ENCODE measurements around the gene SNX2. TPM values are rescaled to one million over a fixed set of nuclear protein-coding genes. Genes with fewer than 3 reads are reported as not detected.

The SNX2 gene
- total RNA-seq, 1 experiment from 2014 or later = 97.0 TPM

GRCh38 chr5:122785294-122785693 lies 10.4 kb downstream of the SNX2 start:
- Mint-ChIP-seq H3K27me3 (ENCODE audit: unreplicated experiment) (no peaks in the 10 kb centered on the region), H3K36me3 (ENCODE audit: insufficient read depth, unreplicated experiment) (no peaks in the 10 kb centered on the region), H3K9me3 (ENCODE audit: low read depth, unreplicated experiment) (peaks cover 10% of the 10 kb centered on the region), H3K4me1 (ENCODE audit: low read depth, unreplicated experiment) (peaks cover 5% of the 10 kb centered on the region), H3K27ac (ENCODE audit: unreplicated experiment) (no peak overlapping the region), H3K4me3 (ENCODE audit: low read depth, unreplicated experiment) (no peak overlapping the region)
- no peak for DNase-seq
- no peak for TF ChIP-seq CTCF (IDR thresholded peaks at IDR 0.05; ENCODE audit: unreplicated experiment)
- intact Hi-C loops (cut with micrococcal nuclease; ENCODE audit: unreplicated experiment) = no loop called here
- CTCF ChIA-PET = no interaction called here
- BruUV-seq (replicated peaks) = no TSS peak

GRCh38 chr5:122788371-122788770 lies 13.5 kb downstream of the SNX2 start:
- DNase-seq = no peak
- intact Hi-C loops (cut with micrococcal nuclease; ENCODE audit: unreplicated experiment) = no loop called here
- no peak overlapping the region for H3K27ac Mint-ChIP-seq (ENCODE audit: unreplicated experiment)
- no peaks in the 10 kb centered on the region for H3K27me3 Mint-ChIP-seq (ENCODE audit: unreplicated experiment)
- H3K4me1 Mint-ChIP-seq (ENCODE audit: low read depth, unreplicated experiment) = no peaks in the 10 kb centered on the region
- no peak overlapping the region for H3K4me3 Mint-ChIP-seq (ENCODE audit: low read depth, unreplicated experiment)
- BruUV-seq (replicated peaks) = no TSS peak
- no peaks in the 10 kb centered on the region for H3K36me3 Mint-ChIP-seq (ENCODE audit: insufficient read depth, unreplicated experiment)
- CTCF ChIA-PET = interaction anchor here (0.7 to 1.3 kb wide), 3 partner anchors 10 to 430 kb away, joined by 3 to 4 read pairs (median 4); partner anchors contain the start of gene SNX2
- peaks cover 10% of the 10 kb centered on the region for H3K9me3 Mint-ChIP-seq (ENCODE audit: low read depth, unreplicated experiment)
- TF ChIP-seq CTCF (IDR thresholded peaks at IDR 0.05; ENCODE audit: unreplicated experiment) = no peak

DNA sequence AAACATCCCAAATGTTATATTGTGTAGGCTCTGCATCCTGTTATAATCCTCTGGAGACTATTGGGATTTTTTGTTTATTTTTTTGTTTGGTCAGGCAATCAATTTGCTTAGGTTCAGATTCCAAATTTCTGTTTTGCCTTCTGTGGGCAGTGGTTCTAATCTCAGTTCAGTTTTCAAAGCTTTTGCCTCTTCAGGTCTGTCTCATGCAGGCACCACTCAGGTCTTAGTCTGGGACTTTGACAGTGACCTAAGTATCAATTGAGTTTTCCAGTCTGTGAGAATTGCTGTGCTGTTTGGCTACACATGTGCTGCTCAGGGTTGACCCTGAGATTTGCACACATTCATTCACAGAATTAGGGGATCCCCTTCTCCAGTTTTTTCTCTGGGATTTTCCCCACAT lies 14.1 kb downstream of the SNX2 start:
- BruUV-seq (replicated peaks) = no TSS peak
- no peak for TF ChIP-seq CTCF (IDR thresholded peaks at IDR 0.05; ENCODE audit: unreplicated experiment)
- no peaks in the 10 kb centered on the region for H3K36me3 Mint-ChIP-seq (ENCODE audit: insufficient read depth, unreplicated experiment)
- no peak overlapping the region for H3K4me3 Mint-ChIP-seq (ENCODE audit: low read depth, unreplicated experiment)
- DNase-seq = no peak
- peaks cover 10% of the 10 kb centered on the region for H3K9me3 Mint-ChIP-seq (ENCODE audit: low read depth, unreplicated experiment)
- no peaks in the 10 kb centered on the region for H3K4me1 Mint-ChIP-seq (ENCODE audit: low read depth, unreplicated experiment)
- intact Hi-C loops (cut with micrococcal nuclease; ENCODE audit: unreplicated experiment) = no loop called here
- H3K27me3 Mint-ChIP-seq (ENCODE audit: unreplicated experiment) = no peaks in the 10 kb centered on the region
- H3K27ac Mint-ChIP-seq (ENCODE audit: unreplicated experiment) = no peak overlapping the region
- CTCF ChIA-PET = no interaction called here

GRCh38 chr5:122789461-122790171 lies 14.7 kb downstream of the SNX2 start:
- Mint-ChIP-seq H3K4me1 (ENCODE audit: low read depth, unreplicated experiment) (no peaks in the 10 kb centered on the region), H3K27ac (ENCODE audit: unreplicated experiment) (no peak overlapping the region), H3K9me3 (ENCODE audit: low read depth, unreplicated experiment) (peaks cover 10% of the 10 kb centered on the region), H3K36me3 (ENCODE audit: insufficient read depth, unreplicated experiment) (no peaks in the 10 kb centered on the region), H3K27me3 (ENCODE audit: unreplicated experiment) (no peaks in the 10 kb centered on the region), H3K4me3 (ENCODE audit: low read depth, unreplicated experiment) (no peak overlapping the region)
- TF ChIP-seq CTCF (IDR thresholded peaks at IDR 0.05; ENCODE audit: unreplicated experiment) = no peak
- CTCF ChIA-PET = no interaction called here
- intact Hi-C loops (cut with micrococcal nuclease; ENCODE audit: unreplicated experiment) = no loop called here
- no peak for DNase-seq
- no TSS peak for BruUV-seq (replicated peaks)
